Germinal center (tissue), 1 donor: Measurements from ENCODE around the gene WSB1.

Source experiments
- DNase-seq: peaks from one replicate; pipeline ENCODE4 v3.0.0; 2012; ENCODE audit warnings: mixed read lengths, low spot score

The WSB1 gene

GRCh38 chr17:27362503-27362902 lies 68.6 kb downstream of the WSB1 start:
- DNase-seq = no peak

GRCh38 chr17:27362909-27363308 lies 69.0 kb downstream of the WSB1 start:
- no peak for DNase-seq

GRCh38 chr17:27363326-27363725 lies 69.4 kb downstream of the WSB1 start:
- DNase-seq = no peak
